KBM-7 (cell line): ENCODE results near the gene MARCHF6.
"Not testable (repeated sequence)": the region's sequence is repeated elsewhere in the genome, so short reads cannot be mapped to it uniquely, and the experiment has no call there.

Experiments used
- DNase-seq: peaks from one replicate; pipeline ENCODE4 v3.0.0-alpha.2; 2015
- in situ Hi-C: fragments of 300-500 bp; cut with MboI; formaldehyde crosslinking; loops from 2 replicates; pipeline ENCODE4 v1.14.3; 2020; ENCODE audit warnings: low sequenced_read_pairs, low pct_unique_long_range_greater_than_20kb, mixed read lengths

Gene MARCHF6

DNA sequence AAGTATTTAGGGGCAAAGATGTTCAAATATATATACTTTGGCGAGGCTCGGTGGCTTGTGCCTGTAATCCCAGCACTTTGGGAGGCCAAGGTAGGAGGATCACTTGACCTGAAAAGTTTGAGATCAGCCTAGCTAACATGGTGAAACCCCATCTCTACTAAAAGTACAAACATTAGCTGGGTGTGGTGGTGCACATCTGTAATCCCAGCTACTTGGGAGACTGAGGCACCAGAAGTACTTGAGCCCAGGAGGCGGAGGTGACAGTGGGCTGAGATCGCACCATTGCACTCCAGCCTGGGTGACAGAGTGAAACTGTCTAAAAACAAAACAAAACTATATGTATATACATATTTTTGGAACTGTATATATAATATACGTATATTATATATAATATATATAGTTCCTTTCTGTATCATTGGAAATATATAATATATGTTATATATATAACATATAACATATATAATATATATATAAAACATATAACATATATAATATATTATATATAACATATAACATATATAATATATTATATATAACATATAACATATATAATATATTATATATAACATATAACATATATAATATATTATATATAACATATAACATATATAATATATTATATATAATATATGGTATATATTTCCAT, 8.9 kb upstream of the MARCHF6 start:
- DNase-seq, in situ Hi-C loops: not testable (repeated sequence)

DNA sequence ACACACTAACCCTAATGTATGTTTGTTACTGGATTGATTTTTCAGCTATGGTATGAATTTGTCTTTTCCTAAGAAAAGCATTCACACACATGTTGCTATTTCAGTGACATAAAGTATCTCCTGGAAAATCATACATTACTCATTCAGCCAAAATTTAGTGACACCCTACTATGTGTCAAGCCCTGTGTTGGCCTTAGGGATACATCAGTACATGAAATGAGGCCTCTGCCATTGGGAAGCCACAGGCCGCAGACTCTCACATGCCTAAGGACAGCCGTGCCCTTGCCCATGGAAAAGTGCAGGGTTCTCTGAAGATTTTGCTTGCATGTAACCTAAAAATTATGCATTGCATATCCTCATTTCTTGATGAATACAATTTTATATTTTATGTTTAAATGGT, 5.2 kb upstream of the MARCHF6 start:
- in situ Hi-C loops = no loop called here
- DNase-seq = no peak

DNA sequence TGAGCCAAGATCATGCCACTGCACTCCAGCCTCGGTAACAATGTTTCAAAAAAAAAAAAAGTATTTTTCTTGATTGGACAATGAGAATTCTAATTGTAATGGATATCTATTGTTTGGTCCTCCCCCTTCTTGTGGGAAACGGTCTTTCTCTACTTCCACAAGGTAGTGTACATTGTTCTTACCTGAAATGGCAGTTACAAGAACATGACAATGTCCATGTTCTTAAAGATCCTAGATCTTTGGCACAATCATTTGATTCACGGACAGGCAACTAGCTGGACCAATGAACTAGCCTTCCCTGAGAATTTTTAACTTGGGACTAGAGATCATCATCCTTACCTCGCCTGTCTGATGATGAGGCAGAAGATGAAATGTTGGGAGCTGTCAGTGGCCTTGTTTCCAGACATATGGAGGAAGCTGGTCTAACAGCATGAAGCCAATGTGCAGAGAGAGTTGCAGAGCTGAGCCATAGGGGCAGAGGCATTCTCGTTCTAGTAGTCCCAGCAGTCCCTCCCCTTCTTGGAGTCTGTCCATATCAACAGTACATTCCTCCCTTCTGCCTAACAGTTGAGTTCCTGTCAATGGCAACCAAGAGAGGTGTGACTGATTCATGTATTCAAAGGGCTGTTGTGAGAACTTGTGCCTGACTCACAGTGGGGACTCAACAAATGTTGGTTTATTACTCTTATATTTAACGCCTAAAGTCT, 2.1 kb upstream of the MARCHF6 start:
- in situ Hi-C loops = no loop called here
- DNase-seq = no peak

DNA sequence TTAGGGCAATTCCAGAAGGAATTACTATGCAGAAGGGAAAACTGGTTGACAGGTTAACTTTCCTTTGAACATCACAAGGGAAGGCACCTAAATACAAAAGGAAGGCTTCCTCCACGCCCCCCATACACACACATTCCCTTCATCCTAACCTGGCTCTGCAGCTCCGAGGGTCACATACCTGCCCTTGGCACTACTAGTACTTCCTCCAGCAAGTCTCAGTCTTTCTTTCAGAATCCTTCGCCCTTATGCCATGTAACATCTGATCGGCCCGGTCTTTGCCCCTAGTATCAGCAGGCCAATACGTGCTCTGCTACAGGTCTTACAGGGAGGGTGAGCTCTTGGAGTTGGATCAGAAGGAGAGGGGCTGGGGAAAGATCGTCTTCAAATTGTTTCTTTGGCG, 1.6 kb upstream of the MARCHF6 start:
- in situ Hi-C loops = no loop called here
- no peak for DNase-seq

DNA sequence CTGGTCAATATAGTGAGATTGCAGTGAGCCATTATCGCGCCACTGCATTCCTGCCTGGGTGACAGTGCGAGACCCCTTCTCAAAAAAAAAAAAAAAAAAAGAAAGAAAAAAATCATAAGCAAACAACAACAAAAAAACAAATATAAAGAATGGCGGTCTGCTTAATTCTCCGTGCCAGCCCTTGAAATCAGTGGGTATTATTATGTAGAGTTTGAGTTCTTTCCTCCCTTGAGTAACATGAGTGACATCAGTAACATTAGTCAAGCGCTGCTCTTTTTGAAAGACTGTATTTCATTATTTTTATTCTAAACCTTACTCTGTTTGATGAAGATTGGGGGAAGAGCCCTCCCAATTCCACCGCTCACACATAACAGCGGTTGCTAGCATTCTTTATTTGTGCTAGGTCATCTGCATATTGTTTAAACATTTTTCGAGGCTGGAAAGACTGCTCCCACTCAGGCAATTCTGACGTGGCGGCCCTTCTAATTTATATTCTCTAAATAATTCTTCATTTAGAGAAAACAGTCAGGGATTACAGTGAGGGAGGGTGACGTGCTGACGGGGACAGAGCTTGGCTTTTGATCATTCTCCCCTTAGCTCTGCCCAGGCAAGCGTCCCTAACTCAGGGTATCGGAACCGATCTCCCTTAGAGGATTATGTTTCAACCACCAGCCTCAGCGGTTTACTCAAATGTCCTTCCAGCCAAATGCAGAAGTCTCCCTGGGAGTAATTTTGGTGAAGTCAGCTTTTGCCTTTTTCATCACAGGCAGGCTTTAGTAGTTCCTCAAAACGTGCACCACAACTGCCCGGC, 860 bp upstream of the MARCHF6 start:
- peak; percentile 97 for DNase-seq
- in situ Hi-C loops = no loop called here

DNA sequence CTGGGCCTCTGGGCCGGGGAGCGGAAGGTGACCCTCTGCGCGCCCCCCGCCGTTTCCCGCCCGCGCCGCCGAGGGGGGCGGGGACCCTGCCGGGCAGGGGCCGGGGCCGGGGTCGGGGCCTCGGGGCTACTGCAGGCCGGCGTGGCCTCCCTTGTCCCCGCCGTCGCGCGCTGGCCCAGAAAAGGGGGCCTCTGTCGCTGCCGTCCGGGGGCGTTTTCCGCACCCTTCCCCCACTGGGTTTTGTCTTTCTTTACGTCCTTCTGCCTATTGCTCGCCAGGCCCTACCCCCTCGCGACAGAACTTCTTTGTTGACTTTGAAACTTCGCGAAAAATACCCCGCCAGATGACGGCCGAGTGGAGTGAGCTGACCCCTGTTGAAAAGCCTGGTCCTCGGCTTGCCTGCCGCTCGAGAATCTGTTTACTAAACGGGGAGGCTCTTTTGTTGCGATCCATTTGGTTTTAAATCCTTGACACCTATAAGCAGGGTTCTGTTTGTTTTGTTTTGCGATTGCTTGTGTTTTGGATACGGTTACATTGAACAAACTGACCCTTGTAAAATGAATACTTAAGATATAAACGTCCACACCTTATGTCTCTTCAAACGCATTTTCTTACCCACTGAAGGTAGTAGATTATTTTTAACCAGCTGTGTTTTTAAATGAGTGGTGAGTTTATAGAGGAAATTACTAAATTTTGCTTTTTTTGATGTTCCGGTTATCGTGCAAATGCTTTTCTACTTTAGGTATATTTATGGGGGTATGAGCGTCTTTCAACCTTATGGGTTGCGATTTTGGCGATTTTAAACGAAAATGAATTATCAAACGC, 765 bp downstream of the MARCHF6 start:
- in situ Hi-C loops = no loop called here
- DNase-seq = peak; percentile 53

DNA sequence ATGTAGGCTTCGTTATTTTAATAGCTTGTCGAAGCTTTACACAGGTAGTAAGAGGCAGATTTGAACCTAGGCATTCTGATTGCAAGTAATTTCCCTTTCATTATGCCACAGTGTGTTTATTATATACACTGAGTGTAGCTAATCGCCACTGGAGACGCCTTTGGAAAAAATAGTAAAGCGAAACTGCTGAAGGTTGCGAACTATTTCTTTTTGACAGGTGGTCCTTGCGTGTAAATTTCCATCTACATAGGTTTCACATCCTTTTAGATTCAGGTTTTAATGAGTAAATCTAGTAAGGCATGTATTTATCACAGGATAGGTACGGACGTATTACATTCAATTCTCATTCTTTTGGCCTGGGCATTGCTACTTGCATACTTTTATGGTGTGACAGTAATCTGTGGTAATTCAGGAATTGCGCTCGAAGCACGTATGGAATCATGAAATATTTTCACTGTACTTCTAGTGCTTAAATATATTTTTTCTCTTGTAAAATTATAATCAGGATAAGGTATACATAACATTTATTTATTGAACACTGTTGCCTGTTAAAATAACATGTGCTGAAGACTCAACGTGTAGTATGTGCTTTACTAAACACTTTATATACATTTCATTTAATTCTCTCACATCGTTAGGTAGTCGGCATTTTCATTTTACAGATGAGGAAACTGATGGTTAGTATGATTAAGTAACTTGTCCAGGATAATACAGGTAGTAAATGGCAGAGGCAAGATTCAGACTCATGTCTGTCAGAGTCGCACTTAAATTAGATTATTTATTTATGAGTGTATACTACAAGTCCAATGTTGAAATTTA, 1.8 kb downstream of the MARCHF6 start:
- peak; percentile 54 for DNase-seq
- in situ Hi-C loops = no loop called here

DNA sequence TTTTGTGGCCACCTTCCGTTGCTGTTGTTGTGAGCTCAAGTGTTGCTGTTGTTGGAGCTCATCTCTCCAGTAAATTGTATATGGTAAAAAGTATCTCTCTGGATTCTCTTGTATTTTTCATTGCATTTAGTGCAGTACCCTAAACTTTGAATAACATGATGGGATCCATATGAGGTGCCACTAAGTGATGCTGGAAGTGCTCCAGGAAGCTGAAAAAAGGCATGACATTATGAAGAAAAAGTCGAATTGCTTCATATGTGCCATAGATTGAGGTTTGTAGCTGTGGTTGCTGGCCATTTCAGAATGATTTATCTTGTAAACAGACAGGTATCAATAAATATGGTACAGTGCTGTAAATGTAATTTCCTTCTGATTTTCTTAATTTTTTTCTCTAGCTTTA, 5.5 kb downstream of the MARCHF6 start:
- in situ Hi-C loops = no loop called here
- DNase-seq = no peak

DNA sequence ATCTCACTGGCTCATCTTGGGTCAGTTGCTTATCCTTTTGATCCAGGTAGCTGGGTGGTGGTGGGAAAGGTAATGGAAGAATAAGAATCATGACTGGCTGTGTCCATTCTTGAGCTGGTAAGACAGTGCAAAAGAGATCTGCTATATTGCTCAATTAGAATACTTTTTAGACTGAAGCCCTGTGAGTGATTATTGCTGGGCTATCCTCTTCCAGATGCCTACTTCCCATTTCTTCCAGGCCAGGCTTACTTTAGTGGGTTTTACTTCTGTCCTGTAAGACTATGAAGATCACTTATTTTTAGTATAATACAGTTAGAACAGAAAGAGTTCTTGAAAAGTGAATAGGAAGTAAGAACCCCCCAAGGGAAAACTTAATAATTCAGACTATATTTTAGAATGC, 7.2 kb downstream of the MARCHF6 start:
- in situ Hi-C loops = no loop called here

DNA sequence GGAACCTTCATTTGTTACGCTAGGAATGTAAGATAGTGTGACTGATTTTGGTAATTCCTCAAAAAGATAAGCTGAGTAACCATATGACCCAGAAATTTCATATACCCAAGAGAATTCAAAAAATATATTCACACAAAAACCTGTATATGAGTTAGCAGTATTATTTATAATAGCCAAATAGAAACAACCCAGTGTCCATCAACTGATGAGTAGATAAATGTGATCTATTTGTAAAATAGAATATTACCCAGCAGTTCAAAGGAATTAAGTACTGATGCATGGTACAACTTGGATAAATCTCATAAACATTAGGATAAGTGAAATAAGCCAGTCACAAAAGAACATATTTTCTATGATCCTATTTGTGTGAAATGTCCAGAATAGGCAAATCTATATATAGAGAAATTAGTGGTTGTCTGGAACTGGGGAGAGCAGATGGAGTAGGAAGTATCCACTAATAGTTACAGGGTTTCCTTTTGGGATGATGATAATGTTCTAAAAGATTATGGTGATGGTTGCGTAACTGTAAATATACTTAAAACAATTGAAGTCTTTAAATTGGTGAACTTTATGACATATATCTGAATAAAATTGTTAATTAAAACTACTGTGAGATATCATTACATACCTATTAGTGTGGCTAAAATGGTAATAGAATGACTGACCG, 10.2 kb downstream of the MARCHF6 start:
- in situ Hi-C loops = no loop called here
- DNase-seq = no peak

More for the DNA sequence above, 7.2 kb downstream of the MARCHF6 start:
- DNase-seq = peak; percentile 55

DNA sequence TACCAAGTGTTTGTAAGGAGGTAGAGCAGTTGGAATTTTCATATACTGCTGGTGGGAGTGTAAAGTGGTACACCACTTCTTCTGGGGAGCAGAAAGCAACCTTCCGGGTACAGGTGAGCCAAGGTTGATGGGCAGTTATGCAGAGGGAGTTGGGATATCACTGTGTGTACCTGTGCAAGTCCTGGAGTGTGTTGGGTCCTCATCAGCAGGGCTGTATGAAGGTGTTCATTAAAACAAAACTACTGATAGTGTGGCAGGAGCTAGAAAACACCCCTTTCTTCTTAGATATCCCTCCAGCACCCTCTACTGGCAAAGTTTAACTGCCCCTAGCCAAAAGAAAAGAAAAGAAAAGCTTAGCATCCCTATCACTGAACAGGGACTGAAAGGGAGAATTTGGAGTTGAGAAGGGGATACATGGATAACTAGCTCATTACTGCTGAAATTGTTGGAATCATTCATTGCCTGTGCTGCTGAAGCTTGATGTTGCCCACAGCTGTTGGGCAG, 10.7 kb downstream of the MARCHF6 start:
- in situ Hi-C loops = no loop called here
- DNase-seq = peak; percentile 73

DNA sequence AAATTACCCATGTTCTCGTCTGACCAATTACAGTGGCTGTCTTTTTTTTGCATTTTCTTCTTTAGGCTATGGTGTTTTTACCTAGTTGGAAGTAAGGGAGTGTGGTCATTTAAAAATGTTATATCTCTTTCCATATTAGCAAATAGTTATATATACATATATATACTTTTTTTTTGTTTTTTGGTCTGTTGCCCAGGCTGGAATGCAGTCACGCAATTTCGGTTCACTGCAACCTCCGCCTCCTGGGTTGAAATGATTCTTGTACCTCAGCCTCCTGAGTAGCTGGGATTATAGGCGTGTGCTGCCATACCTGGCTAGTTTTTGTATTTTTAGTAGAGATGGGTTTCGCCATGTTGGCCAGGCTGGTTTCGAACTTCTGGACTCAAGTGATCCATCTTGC, 12.3 kb downstream of the MARCHF6 start:
- no peak for DNase-seq
- in situ Hi-C loops = no loop called here

DNA sequence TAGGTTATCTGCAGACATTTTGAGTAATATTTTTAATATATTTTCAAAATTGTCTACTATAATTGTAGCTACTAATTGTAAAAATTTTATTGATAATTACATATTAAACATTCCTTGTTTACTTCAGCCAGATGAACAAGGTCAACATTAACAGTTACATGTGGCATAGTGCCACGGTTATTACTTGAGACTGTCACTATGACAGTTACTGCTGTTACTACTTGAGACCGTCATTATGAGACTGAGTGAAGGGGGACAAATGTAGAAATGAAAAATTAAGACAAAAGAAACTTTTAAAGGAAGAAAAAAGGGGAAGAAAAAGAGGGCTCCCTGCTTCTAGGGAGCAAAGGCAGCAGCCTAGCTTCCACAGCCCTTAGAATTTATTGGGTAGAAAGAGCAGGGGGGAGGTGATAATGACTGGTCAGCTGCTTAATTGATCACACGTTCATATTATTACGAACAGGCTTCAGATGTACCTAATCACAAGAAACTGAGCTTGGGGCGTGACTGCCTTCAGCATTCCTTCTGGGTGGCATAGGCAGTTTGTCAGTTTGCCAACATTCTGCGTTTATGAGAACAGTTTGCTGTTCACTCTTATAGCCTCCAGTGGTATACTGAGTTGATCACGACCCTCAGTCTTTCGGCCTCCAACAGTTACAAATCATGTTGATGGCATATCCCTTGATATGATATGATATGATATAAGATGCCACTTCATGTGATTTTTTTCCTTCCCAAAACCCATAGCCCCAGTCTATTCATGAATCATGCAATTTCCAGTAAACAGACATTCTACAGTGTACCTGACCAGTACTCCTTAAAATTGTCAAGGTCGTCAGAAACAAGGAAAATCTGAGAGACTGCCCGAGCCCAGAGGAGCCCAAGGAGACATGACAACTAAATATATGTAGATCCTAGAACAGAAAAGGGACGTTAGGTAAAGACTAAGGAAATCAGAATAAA, 13.1 kb downstream of the MARCHF6 start:
- no peak for DNase-seq
- in situ Hi-C loops = no loop called here

DNA sequence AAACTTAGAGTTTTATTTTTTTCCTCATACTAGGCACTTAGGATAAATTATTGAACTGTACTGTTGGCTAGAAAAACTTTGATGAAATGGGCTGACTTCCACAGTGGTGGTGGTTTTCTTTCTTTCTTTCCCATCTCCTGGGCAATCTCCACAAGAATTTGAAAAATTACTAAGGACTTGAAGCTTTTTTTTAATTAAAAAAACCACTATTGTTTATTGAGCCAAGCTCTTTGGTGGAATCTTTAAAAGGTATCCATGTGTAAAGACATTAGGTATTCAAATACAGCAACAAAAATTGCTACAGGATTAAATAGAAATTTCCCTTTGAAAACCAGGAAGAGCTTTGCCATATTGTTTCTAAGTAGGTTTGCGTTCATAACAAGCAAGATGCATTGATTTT, 14.1 kb downstream of the MARCHF6 start:
- in situ Hi-C loops = no loop called here
- no peak for DNase-seq

DNA sequence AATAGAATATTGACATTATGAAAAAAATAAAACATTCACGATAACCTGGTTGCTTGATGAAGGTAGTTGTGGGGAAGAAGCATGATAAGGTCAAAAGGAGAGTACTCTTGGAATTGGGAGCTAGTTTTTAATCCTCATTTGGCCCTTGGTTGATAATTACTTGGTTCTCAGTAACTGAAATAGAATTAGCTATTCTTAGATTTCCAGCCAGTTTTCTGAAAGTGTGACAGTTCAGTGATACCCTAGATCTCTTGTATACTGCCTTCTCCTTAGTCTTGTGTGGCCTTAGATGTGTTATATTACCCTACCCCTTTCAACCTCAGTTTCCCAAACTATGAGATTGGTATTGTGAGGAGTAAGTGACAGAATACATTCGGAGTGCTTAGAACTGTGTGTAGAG, 17.4 kb downstream of the MARCHF6 start:
- in situ Hi-C loops = no loop called here
- DNase-seq = no peak

DNA sequence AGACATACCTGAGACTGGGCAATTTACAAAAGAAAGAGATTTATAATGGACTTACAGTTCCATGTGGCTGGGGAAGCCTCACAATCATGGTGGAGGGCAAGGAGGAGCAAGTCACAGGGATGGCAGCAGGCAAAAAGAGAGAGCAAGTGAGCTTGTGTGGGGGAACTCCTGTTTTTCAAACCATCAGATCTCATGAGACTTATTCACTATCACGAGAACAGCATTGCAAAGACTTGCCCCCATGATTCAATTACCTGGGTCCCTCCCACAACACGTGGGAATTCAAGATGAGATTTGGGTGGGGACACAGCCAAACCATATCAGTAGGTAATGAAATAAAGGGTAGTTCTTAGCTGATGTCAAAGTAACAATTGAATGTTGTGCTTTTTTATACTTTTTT, 17.9 kb downstream of the MARCHF6 start:
- DNase-seq, in situ Hi-C loops: not testable (repeated sequence)
